Adrenal gland (tissue), 12 donors: ENCODE data around the gene SPRYD7. TPM values are rescaled to one million over a fixed set of nuclear protein-coding genes. Genes with fewer than 3 reads are reported as not detected.

ENCODE experiments used
- DNase-seq, 7 donors: peaks; one replicate each; pipeline ENCODE4 v3.0.0-alpha.2; 2019 to 2020
- H3K27ac ChIP-seq, 5 donors: fragments of 200-600 bp; sonication (generic) in 4 of 5; 1 replicate in 3 of 5; 2 replicates in 2 of 5; pipeline versions ENCODE4 v1.5.1 to v1.8.0; 2016 to 2020; ENCODE audit warnings: mild to moderate bottlenecking in 1 of 5
- H3K27me3 ChIP-seq: fragments of 200-600 bp; 2 replicates; pipeline ENCODE4 v1.8.0; 2021
- H3K36me3 ChIP-seq, 2 donors: fragments of 200-600 bp; replicated peaks in 1 of 2; 1 replicate in 1 of 2; 2 replicates in 1 of 2; pipeline versions ENCODE4 v1.5.1 to v1.8.0; 2018 to 2022
- H3K4me1 ChIP-seq, 2 donors: fragments of 200-600 bp; replicated peaks in 1 of 2; 1 replicate in 1 of 2; 2 replicates in 1 of 2; pipeline versions ENCODE4 v1.5.1 to v1.8.0; 2018 to 2021
- H3K4me3 ChIP-seq, 4 donors: fragments of 200-600 bp; sonication (generic) in 3 of 4; one replicate each; pipeline ENCODE4 v1.5.1; 2016 to 2018
- H3K9me3 ChIP-seq, 3 donors: fragments of 200-600 bp; sonication (generic) in 1 of 3; replicated peaks in 1 of 3; 1 replicate in 2 of 3; 2 replicates in 1 of 3; pipeline versions ENCODE4 v1.5.1 to v1.8.0; 2016 to 2021
- CTCF ChIP-seq, 6 experiments: fragments of 450-650 bp in 4 of 6; fragments of 200-600 bp in 2 of 6; sonication (generic) in 1 of 6; IDR thresholded peaks; 1 replicate in 5 of 6; 2 replicates in 1 of 6; pipeline versions ENCODE4 v1.5.1 to v1.8.0; 2016 to 2021; ENCODE audit warnings: antibody characterized with exemption in 6 of 6, mild to moderate bottlenecking in 2 of 6, moderate library complexity in 1 of 6
- POLR2A ChIP-seq, 2 donors: fragments of 450-650 bp; IDR thresholded peaks; one replicate each; pipeline ENCODE4 v1.6.1; 2017; ENCODE audit warnings: antibody characterized with exemption in 2 of 2, mild to moderate bottlenecking in 2 of 2, moderate library complexity in 1 of 2
- WGBS, 4 donors: extraction: QIAGEN DNeasy Blood & Tissue Kit in 2 of 4; methylation state at CpG; one replicate each; pipeline versions ENCODE4 v1.1.5 to v1.1.7; 2013 to 2017; 5-methylcytosine and 5-hydroxymethylcytosine counted together
- intact Hi-C, 2 donors: fragments of 100-400 bp; cut with DNase I; formaldehyde crosslinking; loops; one replicate each; pipeline versions ENCODE4 v1.14.1 to v1.15.0; 2022 to 2023
- polyA plus RNA-seq, 3 donors: library from polyadenylated mRNA; stranded (reverse); fragments of 200-250 nt in 2 of 3; fragments of 350-450 nt in 1 of 3; fragmentation: Illumina TruSeq in 1 of 3; extraction: RNeasy Lipid Tissue Mini Kit (QIAGEN cat#74804) in 1 of 3; gene quantifications; one replicate each; pipeline ENCODE4 v1.2.3, GENCODE V29; 2013 to 2014
- total RNA-seq, 9 donors: library from RNA; depleted of rRNA in 4 of 9; stranded (reverse); fragments of >200 nt in 4 of 9; fragments of 120-200 nt in 1 of 9; fragmentation: NEBNext Ultra II Directional in 1 of 9; extraction: Animal tissue kit (Norgen Biotek cat#: 25700) in 1 of 9; gene quantifications; one replicate each; pipeline versions ENCODE4 v1.1.0 to v1.2.4, GENCODE V29; 2013 to 2023
- donor health status: healthy with polysubstance abuse.
- donor health status: Bipolar disorder and iron deficiency.
- donor health status: DM: yes; HTN: yes; CAD: no.
- donor health status: DM: no; HTN: no; CAD: no.
- donor health status: DM: no; HTN: no; CAD: no.
- donor health status: DM: yes; HTN: yes; CAD: no.

The SPRYD7 gene
- total and polyA plus RNA-seq, 12 donors, result 5.9 to 18.5 (median 8.1) TPM

- DNase-seq, result no peak
- no peaks in the 10 kb centered on the region for H3K4me1 ChIP-seq
- TF ChIP-seq POLR2A (IDR thresholded peaks at IDR 0.05), result no peak
- TF ChIP-seq CTCF (IDR thresholded peaks at IDR 0.05), result no peak
- no peak overlapping the region for H3K4me3 ChIP-seq
- H3K36me3 ChIP-seq, result no peaks in the 10 kb centered on the region
- H3K9me3 ChIP-seq, result no peaks in the 10 kb centered on the region
- no peak overlapping the region for H3K27ac ChIP-seq
- 65 to 86% (median 82%) methylated on average over 3 of the region's 3 CpGs for WGBS, 4 donors
- intact Hi-C loops, result loop anchor here in 1 of 2 donors (10.0 kb wide), 3 partner anchors 557 to 937 kb away; no protein-coding TSS in a partner anchor
- no peaks in the 10 kb centered on the region for H3K27me3 ChIP-seq
These were observed 41.9 kb upstream of the SPRYD7 start for GRCh38 chr13:49977992-49978391.

GRCh38 chr13:49976314-49977258 is 40.4 kb upstream of the SPRYD7 start:
- Histone ChIP-seq H3K4me3 (no peak overlapping the region), H3K9me3 (no peaks in the 10 kb centered on the region), H3K27ac (no peak overlapping the region), H3K4me1 (no peaks in the 10 kb centered on the region), H3K36me3 (no peaks in the 10 kb centered on the region), H3K27me3 (no peaks in the 10 kb centered on the region)
- peak; percentile 76 to 93 (median 84) for TF ChIP-seq CTCF (IDR thresholded peaks at IDR 0.05)
- no peak for TF ChIP-seq POLR2A (IDR thresholded peaks at IDR 0.05)
- intact Hi-C loops, result loop anchor here in 1 of 2 donors (10.0 kb wide), 3 partner anchors 558 to 938 kb away; no protein-coding TSS in a partner anchor
- DNase-seq, result peak; percentile 39 to 87 (median 66)
- 43 to 51% (median 46%) methylated on average over 8 of the region's 8 CpGs for WGBS, 4 donors

- no peaks in the 10 kb centered on the region for H3K27me3 ChIP-seq
- TF ChIP-seq CTCF (IDR thresholded peaks at IDR 0.05) (no peak), POLR2A (IDR thresholded peaks at IDR 0.05) (no peak)
These were observed 39.7 kb upstream of the SPRYD7 start for GRCh38 chr13:49975826-49976225.

GRCh38 chr13:49972709-49973108 is 36.6 kb upstream of the SPRYD7 start:
- no peak overlapping the region for H3K27ac ChIP-seq
- WGBS, 4 donors, result 91 to 95% (median 94%) methylated on average over 4 of the region's 4 CpGs
- no peaks in the 10 kb centered on the region for H3K27me3 ChIP-seq
- no peaks in the 10 kb centered on the region for H3K9me3 ChIP-seq
- no peak overlapping the region for H3K4me3 ChIP-seq
- H3K4me1 ChIP-seq, result no peaks in the 10 kb centered on the region
- no peak for TF ChIP-seq CTCF (IDR thresholded peaks at IDR 0.05)
- intact Hi-C loops, result loop anchor here in 1 of 2 donors (10.0 kb wide), 3 partner anchors 562 to 942 kb away; no protein-coding TSS in a partner anchor
- no peaks in the 10 kb centered on the region for H3K36me3 ChIP-seq
- DNase-seq, result no peak

More at GRCh38 chr13:49975826-49976225, 39.7 kb upstream of the SPRYD7 start:
- DNase-seq, result no peak
- H3K4me3 ChIP-seq, result no peak overlapping the region
- H3K9me3 ChIP-seq, result no peaks in the 10 kb centered on the region
- 75 to 94% (median 82%) methylated on average over 1 of the region's 1 CpG for WGBS, 4 donors
- H3K36me3 ChIP-seq, result no peaks in the 10 kb centered on the region
- no peak overlapping the region for H3K27ac ChIP-seq
- H3K4me1 ChIP-seq, result no peaks in the 10 kb centered on the region
- intact Hi-C loops, result loop anchor here in 1 of 2 donors (10.0 kb wide), 3 partner anchors 559 to 939 kb away; no protein-coding TSS in a partner anchor
